Suppressor macrophage (primary cell): ENCODE data around the gene TRMO.
"Not testable (repeated sequence)": the region's sequence is repeated elsewhere in the genome, so short reads cannot be mapped to it uniquely, and the experiment has no call there.

ENCODE experiments used
- DNase-seq, 4 experiments: peaks; one replicate each; pipeline ENCODE4 v3.0.0-alpha.2; 2020 to 2022
- total RNA-seq, 17 experiments: gene quantifications; one replicate each; lab custom pipeline; 2026; ENCODE audit warnings: mixed read lengths in 6 of 17, inconsistent platforms in 3 of 17; lab: John Stamatoyannopoulos, UW

Gene TRMO
- total RNA-seq, result 8.1 to 23.2 (median 14.4) reads per million in 17 experiments

GRCh38 chr9:97921959-97922724, at the start of gene TRMO:
Gene TRMO (minus strand): TSS chr9:97922500. CDS start chr9:97922493, 7 bp downstream.
- peak; percentile 98 to 100 (median 99) for DNase-seq

- DNase-seq, result no peak
These were observed 47.9 kb upstream of the TRMO start for GRCh38 chr9:97970165-97970564.

- no peak for DNase-seq
These were observed 46.7 kb upstream of the TRMO start for GRCh38 chr9:97969014-97969413.

GRCh38 chr9:97966493-97966892, 44.2 kb upstream of the TRMO start:
- DNase-seq, result no peak

GRCh38 chr9:97964901-97965300, 42.6 kb upstream of the TRMO start:
- no peak for DNase-seq

GRCh38 chr9:97963232-97963631, 40.9 kb upstream of the TRMO start:
- no peak for DNase-seq

- DNase-seq, result no peak
These were observed 40.3 kb upstream of the TRMO start for GRCh38 chr9:97962575-97962974.

- no peak for DNase-seq
These were observed 39.8 kb upstream of the TRMO start for GRCh38 chr9:97962136-97962535.

GRCh38 chr9:97961361-97961760, 39.1 kb upstream of the TRMO start:
- no peak for DNase-seq

- DNase-seq, result not testable (repeated sequence)
These were observed 38.5 kb upstream of the TRMO start for GRCh38 chr9:97960678-97961328.

- no peak for DNase-seq
These were observed 37.3 kb upstream of the TRMO start for GRCh38 chr9:97959585-97959984.

- DNase-seq, result no peak
These were observed 36.7 kb upstream of the TRMO start for GRCh38 chr9:97958812-97959511.

- DNase-seq, result no peak
These were observed 34.0 kb upstream of the TRMO start for GRCh38 chr9:97956331-97956730.

GRCh38 chr9:97954550-97954989, 32.3 kb upstream of the TRMO start:
- peak; percentile 23 to 50 (median 37) for DNase-seq

- not testable (repeated sequence) for DNase-seq
These were observed 28.6 kb upstream of the TRMO start for GRCh38 chr9:97950873-97951272.

- not testable (repeated sequence) for DNase-seq
These were observed 24.8 kb upstream of the TRMO start for GRCh38 chr9:97947094-97947493.

GRCh38 chr9:97945470-97945869, 23.2 kb upstream of the TRMO start:
- not testable (repeated sequence) for DNase-seq

GRCh38 chr9:97944612-97945011, 22.3 kb upstream of the TRMO start:
- no peak for DNase-seq

GRCh38 chr9:97943308-97943855, 21.1 kb upstream of the TRMO start:
- no peak for DNase-seq

GRCh38 chr9:97941323-97941722, 19.0 kb upstream of the TRMO start:
- no peak for DNase-seq

GRCh38 chr9:97940741-97941140, 18.4 kb upstream of the TRMO start:
- no peak for DNase-seq

- no peak for DNase-seq
These were observed 17.9 kb upstream of the TRMO start for GRCh38 chr9:97940233-97940632.

GRCh38 chr9:97938081-97938644, 15.9 kb upstream of the TRMO start, which contains the start of gene HEMGN:
Gene HEMGN (minus strand): TSS chr9:97938172. CDS start chr9:97938136, 36 bp downstream.
- no peak for DNase-seq
